HL-60 (cell line): Measurements from ENCODE around the gene ATP5F1E.

Experiments
- DNase-seq, 2 experiments: peaks; one replicate each; pipeline ENCODE4 v3.0.0-alpha.2; 2010 to 2020; ENCODE audit warnings: low read depth in 1 of 2, low spot score in 1 of 2
- H3K27ac ChIP-seq: fragments of 250-450 bp; sonication (Bioruptor Pico); replicated peaks from 2 replicates; pipeline ENCODE4 v1.5.1; 2020; ENCODE audit warnings: mild to moderate bottlenecking, moderate library complexity
- H3K27me3 ChIP-seq: fragments of 250-450 bp; sonication (Bioruptor Pico); 2 replicates; pipeline ENCODE4 v1.5.1; 2021; ENCODE audit warnings: mild to moderate bottlenecking, moderate library complexity; ENCODE audit not compliant: insufficient read depth, poor library complexity, severe bottlenecking
- H3K4me3 ChIP-seq: replicated peaks from 2 replicates; pipeline ENCODE4 v1.5.1; 2011; ENCODE audit warnings: mild to moderate bottlenecking, control low read depth, low read length; ENCODE audit not compliant: insufficient read depth
- GABPA ChIP-seq: IDR thresholded peaks from 2 replicates; pipeline ENCODE4 v1.6.1; 2012; ENCODE audit warnings: low read depth
- POLR2AphosphoS5 ChIP-seq: IDR thresholded peaks from 2 replicates; pipeline ENCODE4 v1.6.1; 2012; ENCODE audit warnings: low read depth
- SPI1 ChIP-seq: IDR thresholded peaks from 2 replicates; pipeline ENCODE4 v1.6.1; 2012; ENCODE audit warnings: low read depth, mild to moderate bottlenecking, borderline replicate concordance
- TF ChIP-seq, protein P1 (sequence below): IDR thresholded peaks from 2 replicates; pipeline ENCODE4 v1.6.1; 2012; ENCODE audit warnings: low read depth; ENCODE audit not compliant: insufficient replicate concordance
- TF ChIP-seq, protein P2 (sequence below): IDR thresholded peaks from one replicate; pipeline ENCODE4 v1.5.1; 2011; ENCODE audit warnings: low read length, control low read depth, inconsistent platforms; ENCODE audit not compliant: insufficient read depth

ATP5F1E gene

DNA sequence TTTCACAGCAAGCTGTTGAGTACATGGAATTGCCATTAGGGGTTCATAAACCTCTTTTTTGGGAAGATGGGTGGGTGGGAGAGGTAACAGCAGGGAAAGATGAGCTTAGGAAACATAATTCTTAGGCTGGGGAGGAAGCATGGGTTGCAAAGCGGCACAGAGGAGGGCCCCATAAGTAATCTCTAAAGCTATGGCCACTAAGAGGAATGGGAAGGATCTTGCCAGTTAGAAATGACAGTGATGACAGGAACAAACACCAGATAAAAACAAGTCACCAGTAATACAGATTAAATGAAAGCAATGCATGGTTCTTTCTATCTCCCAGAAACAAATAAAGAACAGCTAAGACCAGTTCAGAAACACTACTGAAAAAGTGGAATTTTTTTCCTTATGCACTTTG is 41.4 kb upstream of the ATP5F1E start:
- TF ChIP-seq, protein P1, sequence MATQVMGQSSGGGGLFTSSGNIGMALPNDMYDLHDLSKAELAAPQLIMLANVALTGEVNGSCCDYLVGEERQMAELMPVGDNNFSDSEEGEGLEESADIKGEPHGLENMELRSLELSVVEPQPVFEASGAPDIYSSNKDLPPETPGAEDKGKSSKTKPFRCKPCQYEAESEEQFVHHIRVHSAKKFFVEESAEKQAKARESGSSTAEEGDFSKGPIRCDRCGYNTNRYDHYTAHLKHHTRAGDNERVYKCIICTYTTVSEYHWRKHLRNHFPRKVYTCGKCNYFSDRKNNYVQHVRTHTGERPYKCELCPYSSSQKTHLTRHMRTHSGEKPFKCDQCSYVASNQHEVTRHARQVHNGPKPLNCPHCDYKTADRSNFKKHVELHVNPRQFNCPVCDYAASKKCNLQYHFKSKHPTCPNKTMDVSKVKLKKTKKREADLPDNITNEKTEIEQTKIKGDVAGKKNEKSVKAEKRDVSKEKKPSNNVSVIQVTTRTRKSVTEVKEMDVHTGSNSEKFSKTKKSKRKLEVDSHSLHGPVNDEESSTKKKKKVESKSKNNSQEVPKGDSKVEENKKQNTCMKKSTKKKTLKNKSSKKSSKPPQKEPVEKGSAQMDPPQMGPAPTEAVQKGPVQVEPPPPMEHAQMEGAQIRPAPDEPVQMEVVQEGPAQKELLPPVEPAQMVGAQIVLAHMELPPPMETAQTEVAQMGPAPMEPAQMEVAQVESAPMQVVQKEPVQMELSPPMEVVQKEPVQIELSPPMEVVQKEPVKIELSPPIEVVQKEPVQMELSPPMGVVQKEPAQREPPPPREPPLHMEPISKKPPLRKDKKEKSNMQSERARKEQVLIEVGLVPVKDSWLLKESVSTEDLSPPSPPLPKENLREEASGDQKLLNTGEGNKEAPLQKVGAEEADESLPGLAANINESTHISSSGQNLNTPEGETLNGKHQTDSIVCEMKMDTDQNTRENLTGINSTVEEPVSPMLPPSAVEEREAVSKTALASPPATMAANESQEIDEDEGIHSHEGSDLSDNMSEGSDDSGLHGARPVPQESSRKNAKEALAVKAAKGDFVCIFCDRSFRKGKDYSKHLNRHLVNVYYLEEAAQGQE = no peak
- TF ChIP-seq, protein P2, sequence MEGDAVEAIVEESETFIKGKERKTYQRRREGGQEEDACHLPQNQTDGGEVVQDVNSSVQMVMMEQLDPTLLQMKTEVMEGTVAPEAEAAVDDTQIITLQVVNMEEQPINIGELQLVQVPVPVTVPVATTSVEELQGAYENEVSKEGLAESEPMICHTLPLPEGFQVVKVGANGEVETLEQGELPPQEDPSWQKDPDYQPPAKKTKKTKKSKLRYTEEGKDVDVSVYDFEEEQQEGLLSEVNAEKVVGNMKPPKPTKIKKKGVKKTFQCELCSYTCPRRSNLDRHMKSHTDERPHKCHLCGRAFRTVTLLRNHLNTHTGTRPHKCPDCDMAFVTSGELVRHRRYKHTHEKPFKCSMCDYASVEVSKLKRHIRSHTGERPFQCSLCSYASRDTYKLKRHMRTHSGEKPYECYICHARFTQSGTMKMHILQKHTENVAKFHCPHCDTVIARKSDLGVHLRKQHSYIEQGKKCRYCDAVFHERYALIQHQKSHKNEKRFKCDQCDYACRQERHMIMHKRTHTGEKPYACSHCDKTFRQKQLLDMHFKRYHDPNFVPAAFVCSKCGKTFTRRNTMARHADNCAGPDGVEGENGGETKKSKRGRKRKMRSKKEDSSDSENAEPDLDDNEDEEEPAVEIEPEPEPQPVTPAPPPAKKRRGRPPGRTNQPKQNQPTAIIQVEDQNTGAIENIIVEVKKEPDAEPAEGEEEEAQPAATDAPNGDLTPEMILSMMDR = no peak
- TF ChIP-seq SPI1 = no peak
- Histone ChIP-seq H3K4me3 (no peak overlapping the region), H3K27me3 (peaks cover 22% of the 10 kb centered on the region), H3K27ac (no peak overlapping the region)
- DNase-seq = no peak

DNA sequence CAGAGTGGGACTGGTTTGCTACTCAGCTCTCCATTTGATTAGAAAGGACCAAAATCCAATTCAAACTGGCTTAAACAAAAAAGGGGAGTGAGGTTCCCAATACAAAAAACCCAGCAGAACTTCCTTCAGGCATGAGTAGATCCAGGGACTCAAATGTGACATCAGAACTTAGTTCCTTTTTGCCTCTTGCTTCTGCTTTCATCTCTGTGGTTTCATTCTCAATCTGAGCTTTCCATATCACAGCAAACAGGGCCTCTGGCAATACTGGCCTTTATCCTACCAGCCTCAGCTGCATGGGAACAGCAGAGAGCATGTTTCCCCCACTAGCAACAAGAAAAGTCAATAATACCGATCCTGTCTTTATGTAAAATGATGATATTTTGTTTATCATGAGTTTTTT is 39.1 kb upstream of the ATP5F1E start:
- peak in 1 of 2 experiments; percentile 10 for DNase-seq
- Histone ChIP-seq H3K4me3 (no peak overlapping the region), H3K27ac (no peak overlapping the region), H3K27me3 (peaks cover 22% of the 10 kb centered on the region)
- no peak for TF ChIP-seq GABPA
- TF ChIP-seq, protein P2 = no peak
- TF ChIP-seq, protein P1 = no peak
- TF ChIP-seq SPI1 = no peak
- TF ChIP-seq POLR2AphosphoS5 = no peak

DNA sequence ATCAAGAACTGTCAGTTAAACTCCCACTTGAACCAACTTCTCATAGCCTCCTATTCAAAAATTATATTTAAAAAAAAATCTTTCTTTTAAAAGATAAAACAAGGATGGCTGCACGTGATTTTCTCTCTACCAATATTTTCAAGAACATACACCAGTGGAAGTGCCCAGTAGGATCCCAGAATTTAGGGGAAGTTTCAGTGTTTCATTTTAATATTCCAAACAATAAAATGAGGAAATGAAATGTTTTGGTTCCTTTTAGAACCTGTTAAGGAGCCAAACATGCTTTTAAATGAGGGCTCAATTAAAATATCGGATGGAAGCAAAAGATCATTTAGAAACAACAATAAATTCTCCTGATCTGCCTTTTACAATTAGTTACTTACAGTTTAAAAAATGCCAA is 36.9 kb upstream of the ATP5F1E start:
- Histone ChIP-seq H3K27ac (no peak overlapping the region), H3K4me3 (no peak overlapping the region), H3K27me3 (peaks cover 34% of the 10 kb centered on the region)
- DNase-seq = no peak
- TF ChIP-seq, protein P2 = no peak
- TF ChIP-seq SPI1 (no peak), POLR2AphosphoS5 (no peak), GABPA (no peak)
- TF ChIP-seq, protein P1 = no peak
